Activated B cell treated with CpG ODN at 0.5 μM for 24 hours (primary cell): Measurements from ENCODE around the gene MFSD6L. TPM values are rescaled to one million over a fixed set of nuclear protein-coding genes. Genes with fewer than 3 reads are reported as not detected.

Experiments
- ATAC-seq: fragments of 200-7000 bp; cut with Tn5 transposase; one replicate; pipeline ENCODE4 v1.10.0; 2021; ENCODE audit warnings: low read depth, mild to moderate bottlenecking, moderate library complexity
- CTCF ChIA-PET: fragments of 350-600 bp; sonication (Branson Sonifier 250); formaldehyde crosslinking; loops from one replicate; lab custom pipeline; 2021; ENCODE audit warnings: antibody characterized with exemption; lab: Charles Lee
- POLR2A ChIA-PET: fragments of 350-600 bp; sonication (Branson Sonifier 250); formaldehyde crosslinking; loops from one replicate; lab custom pipeline; 2021; ENCODE audit warnings: antibody characterized with exemption; lab: Charles Lee
- DNase-seq: peaks from one replicate; pipeline ENCODE4 v3.0.0; 2022
- H3K27ac Mint-ChIP-seq: one replicate; pipeline ENCODE4 v1.8.0; 2020; ENCODE audit warnings: mixed read lengths
- H3K27me3 Mint-ChIP-seq: one replicate; pipeline ENCODE4 v1.8.0; 2021; ENCODE audit warnings: mixed read lengths
- H3K36me3 Mint-ChIP-seq: one replicate; pipeline ENCODE4 v1.8.0; 2021; ENCODE audit warnings: low read depth, mixed read lengths
- H3K4me1 Mint-ChIP-seq: one replicate; pipeline ENCODE4 v1.8.0; 2021; ENCODE audit warnings: mixed read lengths
- H3K4me3 Mint-ChIP-seq: one replicate; pipeline ENCODE4 v1.8.0; 2020; ENCODE audit warnings: mild to moderate bottlenecking, mixed read lengths
- H3K9me3 Mint-ChIP-seq: one replicate; pipeline ENCODE4 v1.8.0; 2020; ENCODE audit warnings: mixed read lengths
- intact Hi-C: fragments of 100-400 bp; cut with micrococcal nuclease; formaldehyde crosslinking; loops from one replicate; pipeline ENCODE4 v1.15.1; 2024
- total RNA-seq: library from RNA; stranded (reverse); gene quantifications from 2 replicates; pipeline ENCODE4 v1.2.3, GENCODE V29; 2022
- TF ChIP-seq, protein P1 (sequence below): fragments of 200-600 bp; IDR thresholded peaks from one replicate; pipeline ENCODE4 v1.8.0; 2022; ENCODE audit warnings: antibody characterized with exemption, mild to moderate bottlenecking

The MFSD6L gene
- total RNA-seq, 1 donor from 2014 or later, result 0.20 TPM

DNA sequence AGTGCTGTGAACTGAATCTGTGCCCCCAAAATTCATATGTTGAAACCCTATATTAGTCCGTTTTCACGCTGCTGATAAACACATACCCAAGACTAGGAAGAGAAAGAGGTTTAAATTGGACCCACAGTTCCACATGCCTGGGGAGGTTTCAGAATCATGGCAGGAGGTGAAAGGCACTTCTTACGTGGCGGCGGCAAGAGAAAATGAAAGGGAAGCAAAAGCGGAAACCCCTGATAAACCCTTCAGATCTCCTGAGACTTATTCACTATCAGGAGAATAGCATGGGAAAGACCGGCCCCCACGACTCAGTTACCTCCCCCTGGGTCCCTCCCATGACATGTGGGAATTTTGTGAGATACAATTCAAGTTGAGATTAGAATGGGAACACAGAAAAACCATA lies 37.2 kb downstream of the MFSD6L start:
- H3K9me3 Mint-ChIP-seq, result no peaks in the 10 kb centered on the region
- peaks cover 13% of the 10 kb centered on the region for H3K27me3 Mint-ChIP-seq
- ChIA-PET POLR2A (no interaction called here), CTCF (interaction anchor here (1.5 kb wide), 1 partner anchor 133 kb away, joined by 3 read pairs; no protein-coding TSS in a partner anchor)
- H3K4me3 Mint-ChIP-seq, result no peak overlapping the region
- TF ChIP-seq, protein P1, sequence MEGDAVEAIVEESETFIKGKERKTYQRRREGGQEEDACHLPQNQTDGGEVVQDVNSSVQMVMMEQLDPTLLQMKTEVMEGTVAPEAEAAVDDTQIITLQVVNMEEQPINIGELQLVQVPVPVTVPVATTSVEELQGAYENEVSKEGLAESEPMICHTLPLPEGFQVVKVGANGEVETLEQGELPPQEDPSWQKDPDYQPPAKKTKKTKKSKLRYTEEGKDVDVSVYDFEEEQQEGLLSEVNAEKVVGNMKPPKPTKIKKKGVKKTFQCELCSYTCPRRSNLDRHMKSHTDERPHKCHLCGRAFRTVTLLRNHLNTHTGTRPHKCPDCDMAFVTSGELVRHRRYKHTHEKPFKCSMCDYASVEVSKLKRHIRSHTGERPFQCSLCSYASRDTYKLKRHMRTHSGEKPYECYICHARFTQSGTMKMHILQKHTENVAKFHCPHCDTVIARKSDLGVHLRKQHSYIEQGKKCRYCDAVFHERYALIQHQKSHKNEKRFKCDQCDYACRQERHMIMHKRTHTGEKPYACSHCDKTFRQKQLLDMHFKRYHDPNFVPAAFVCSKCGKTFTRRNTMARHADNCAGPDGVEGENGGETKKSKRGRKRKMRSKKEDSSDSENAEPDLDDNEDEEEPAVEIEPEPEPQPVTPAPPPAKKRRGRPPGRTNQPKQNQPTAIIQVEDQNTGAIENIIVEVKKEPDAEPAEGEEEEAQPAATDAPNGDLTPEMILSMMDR, result no peak
- intact Hi-C loops, result no loop called here
- ATAC-seq (no peak), DNase-seq (no peak)
- no peak overlapping the region for H3K27ac Mint-ChIP-seq
- H3K4me1 Mint-ChIP-seq, result no peaks in the 10 kb centered on the region
- H3K36me3 Mint-ChIP-seq, result no peaks in the 10 kb centered on the region

DNA sequence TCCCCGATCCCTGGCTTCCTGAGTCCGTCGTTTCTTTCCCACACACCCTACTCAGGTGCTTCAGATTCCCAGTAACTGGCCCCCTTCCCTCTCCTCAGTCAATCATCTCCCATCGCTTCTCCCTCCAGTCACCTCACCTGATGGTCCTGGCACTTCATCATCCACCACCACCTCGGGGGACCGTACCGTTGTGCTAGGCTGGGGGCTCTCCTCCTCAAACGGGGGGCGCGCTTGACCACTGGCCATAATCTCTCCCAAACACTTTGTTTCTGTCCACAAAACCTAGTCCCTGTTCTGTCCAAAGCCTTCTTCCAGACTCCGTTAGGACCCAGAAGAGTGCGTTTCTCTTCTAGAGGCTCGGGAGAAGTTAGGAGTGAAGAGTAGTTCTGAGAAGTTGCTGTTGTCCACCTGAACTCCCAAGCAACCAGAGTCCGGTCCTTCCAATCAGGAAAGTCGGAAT lies 41.0 kb downstream of the MFSD6L start, which contains the start of gene SPDYE4:
Gene SPDYE4 (minus strand): TSS at position 410 of the 460 bp plus-strand sequence. CDS start 164 bp downstream, at position 246.
- TF ChIP-seq, protein P1, result no peak
- intact Hi-C loops, result no loop called here
- CTCF ChIA-PET, result no interaction called here
- DNase-seq, result no peak
- no peak within 1 kb of the TSS for H3K27ac Mint-ChIP-seq
- no peaks in the 10 kb centered on the region for H3K9me3 Mint-ChIP-seq
- no peaks in the 10 kb centered on the region for H3K4me1 Mint-ChIP-seq
- H3K36me3 Mint-ChIP-seq, result no peaks in the 10 kb centered on the region
- H3K27me3 Mint-ChIP-seq, result peaks cover 30% of the 10 kb centered on the region
- POLR2A ChIA-PET, result no interaction called here
- ATAC-seq, result no peak
- no peak within 1 kb of the TSS for H3K4me3 Mint-ChIP-seq

DNA sequence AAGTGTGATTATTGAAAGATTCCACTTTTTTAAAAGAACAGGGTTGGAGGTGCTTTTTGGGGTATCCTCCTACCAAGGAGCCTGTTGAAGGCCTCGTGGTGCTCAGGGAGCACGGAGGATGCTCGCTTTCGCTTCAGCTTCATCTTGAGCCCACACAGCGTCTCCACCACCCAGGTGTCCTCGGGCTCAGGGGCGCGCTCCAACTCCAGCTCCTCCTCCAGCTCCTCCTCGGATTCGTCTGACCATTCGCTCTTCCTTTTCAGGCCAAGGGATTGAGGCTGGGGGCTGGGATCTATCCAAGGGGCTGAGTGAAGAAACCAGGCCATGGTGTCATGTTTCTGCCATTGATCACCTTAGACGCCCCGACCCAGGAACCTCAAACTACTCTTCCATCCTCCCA lies 42.0 kb downstream of the MFSD6L start:
- Mint-ChIP-seq H3K9me3 (no peaks in the 10 kb centered on the region), H3K36me3 (no peaks in the 10 kb centered on the region), H3K27ac (no peak overlapping the region), H3K27me3 (peaks cover 30% of the 10 kb centered on the region), H3K4me3 (no peak overlapping the region), H3K4me1 (no peaks in the 10 kb centered on the region)
- no peak for DNase-seq
- ATAC-seq, result no peak
- intact Hi-C loops, result no loop called here
- ChIA-PET CTCF (interaction anchor here (0.7 kb wide), 1 partner anchor 241 kb away, joined by 3 read pairs; no protein-coding TSS in a partner anchor), POLR2A (no interaction called here)
- TF ChIP-seq, protein P1, result no peak

DNA sequence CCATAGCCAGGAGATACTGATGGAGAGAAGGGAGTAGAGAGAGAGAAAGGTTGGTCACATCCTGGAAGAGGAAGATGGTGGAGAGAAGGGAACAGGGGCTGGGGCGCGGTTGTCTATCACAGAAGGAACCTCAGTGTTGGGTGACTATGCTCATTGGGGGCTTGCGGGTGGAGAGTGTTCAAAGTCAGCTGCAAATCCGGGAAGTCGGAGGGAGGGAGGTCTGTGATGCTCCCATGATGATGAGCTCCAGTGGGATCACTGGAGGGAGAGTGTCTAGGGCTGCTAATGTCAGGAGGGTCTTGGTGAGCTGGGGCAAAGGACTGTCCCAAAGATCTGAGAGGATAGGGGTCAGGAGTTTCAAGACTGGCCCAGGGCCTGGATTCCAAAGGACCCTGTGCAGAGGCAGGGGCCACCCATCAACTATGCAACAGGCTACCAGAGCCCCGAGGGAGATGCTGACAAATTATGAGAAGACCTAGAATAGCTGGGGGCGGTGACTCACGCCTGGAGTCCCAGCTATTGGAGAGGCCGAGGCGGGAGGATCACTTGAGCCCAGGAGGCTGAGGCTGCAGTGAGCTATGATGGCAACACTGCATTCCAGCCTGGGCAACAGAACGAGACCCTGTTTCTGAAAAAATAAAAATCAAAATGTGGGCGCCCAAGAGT lies 43.4 kb downstream of the MFSD6L start:
- no peak overlapping the region for H3K4me3 Mint-ChIP-seq
- H3K4me1 Mint-ChIP-seq, result no peaks in the 10 kb centered on the region
- H3K27me3 Mint-ChIP-seq, result peaks cover 30% of the 10 kb centered on the region
- POLR2A ChIA-PET, result no interaction called here
- CTCF ChIA-PET, result interaction anchor here (1.2 kb wide), 1 partner anchor 139 kb away, joined by 5 read pairs; no protein-coding TSS in a partner anchor
- H3K9me3 Mint-ChIP-seq, result no peaks in the 10 kb centered on the region
- ATAC-seq (no peak), DNase-seq (no peak)
- TF ChIP-seq, protein P1, result no peak
- H3K27ac Mint-ChIP-seq, result no peak overlapping the region
- intact Hi-C loops, result no loop called here
- H3K36me3 Mint-ChIP-seq, result no peaks in the 10 kb centered on the region

DNA sequence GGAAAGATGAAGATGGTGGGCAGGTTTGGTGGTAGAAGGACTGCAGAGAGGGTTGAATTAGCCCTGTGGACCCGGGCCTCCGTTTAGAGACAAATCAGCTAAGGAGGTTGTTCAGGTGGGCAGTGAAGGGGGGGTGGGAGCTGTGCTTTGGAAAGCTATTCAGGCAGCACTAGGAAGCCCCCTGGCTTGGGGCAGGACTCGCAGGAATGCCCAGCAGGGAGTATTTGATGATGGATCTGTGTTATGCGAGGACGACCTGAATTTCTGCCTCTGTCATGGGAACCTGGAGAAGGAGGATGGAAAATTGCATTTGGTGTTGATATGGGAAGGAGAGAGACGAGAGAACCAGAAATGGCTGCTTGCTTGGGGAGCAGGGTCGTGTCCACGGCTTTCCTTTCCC lies 44.3 kb downstream of the MFSD6L start:
- Mint-ChIP-seq H3K4me3 (no peak overlapping the region), H3K9me3 (no peaks in the 10 kb centered on the region), H3K36me3 (no peaks in the 10 kb centered on the region), H3K4me1 (no peaks in the 10 kb centered on the region), H3K27ac (no peak overlapping the region), H3K27me3 (peaks cover 30% of the 10 kb centered on the region)
- ATAC-seq, result no peak
- intact Hi-C loops, result loop anchor here (1.0 kb wide), 2 partner anchors 140 to 243 kb away; no protein-coding TSS in a partner anchor
- no peak for DNase-seq
- TF ChIP-seq, protein P1, result no peak
- POLR2A ChIA-PET, result no interaction called here
- CTCF ChIA-PET, result interaction anchor here (1.2 to 1.3 kb wide), 2 partner anchors 9 to 243 kb away, joined by 4 to 6 read pairs; no protein-coding TSS in a partner anchor
